C4-2B (cell line): ENCODE measurements around the gene CACNA1G.

Source experiments
- CTCF ChIP-seq: fragments of 450-650 bp; conservative IDR thresholded peaks from 2 replicates; pipeline ENCODE4 v1.5.1; 2017; ENCODE audit warnings: mild to moderate bottlenecking
- ZFX ChIP-seq: fragments of 450-650 bp; IDR thresholded peaks from 2 replicates; pipeline ENCODE4 v1.6.1; 2017

DNA sequence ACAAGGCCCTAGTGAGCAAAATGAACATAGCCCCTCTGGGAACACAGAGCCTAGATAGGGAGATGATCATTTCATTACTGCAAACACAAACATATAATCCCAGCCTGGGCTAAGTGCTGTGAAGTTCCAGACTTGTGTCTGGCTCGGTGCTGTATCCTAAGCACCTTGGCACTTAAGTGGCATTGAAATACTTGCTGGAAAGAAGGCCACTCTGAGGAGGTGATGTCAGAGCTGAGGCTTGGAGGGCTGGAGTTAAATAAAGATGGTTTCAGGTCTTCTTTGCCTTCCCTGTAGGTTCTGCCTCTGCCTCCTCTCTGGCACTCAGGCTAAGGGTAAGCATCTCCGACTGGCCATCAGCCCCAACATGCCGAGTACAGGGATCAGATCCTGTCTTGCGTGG lies 2.4 kb upstream of the CACNA1G start:
- TF ChIP-seq CTCF (no peak), ZFX (no peak)
